GM18517 (cell line): ENCODE results near the gene EIF2A.
A peak's percentile ranks its signal among the peaks of the same experiment; 100 is the strongest.
"Not testable (repeated sequence)": the region's sequence is repeated elsewhere in the genome, so short reads cannot be mapped to it uniquely, and the experiment has no call there.

Source experiments
- ATAC-seq: cut with Tn5 transposase; IDR thresholded peaks from one replicate; pipeline ENCODE4 v1.9.1; 2021; ENCODE audit warnings: mild to moderate bottlenecking, moderate library complexity; ENCODE audit not compliant: unreplicated experiment

EIF2A gene

DNA sequence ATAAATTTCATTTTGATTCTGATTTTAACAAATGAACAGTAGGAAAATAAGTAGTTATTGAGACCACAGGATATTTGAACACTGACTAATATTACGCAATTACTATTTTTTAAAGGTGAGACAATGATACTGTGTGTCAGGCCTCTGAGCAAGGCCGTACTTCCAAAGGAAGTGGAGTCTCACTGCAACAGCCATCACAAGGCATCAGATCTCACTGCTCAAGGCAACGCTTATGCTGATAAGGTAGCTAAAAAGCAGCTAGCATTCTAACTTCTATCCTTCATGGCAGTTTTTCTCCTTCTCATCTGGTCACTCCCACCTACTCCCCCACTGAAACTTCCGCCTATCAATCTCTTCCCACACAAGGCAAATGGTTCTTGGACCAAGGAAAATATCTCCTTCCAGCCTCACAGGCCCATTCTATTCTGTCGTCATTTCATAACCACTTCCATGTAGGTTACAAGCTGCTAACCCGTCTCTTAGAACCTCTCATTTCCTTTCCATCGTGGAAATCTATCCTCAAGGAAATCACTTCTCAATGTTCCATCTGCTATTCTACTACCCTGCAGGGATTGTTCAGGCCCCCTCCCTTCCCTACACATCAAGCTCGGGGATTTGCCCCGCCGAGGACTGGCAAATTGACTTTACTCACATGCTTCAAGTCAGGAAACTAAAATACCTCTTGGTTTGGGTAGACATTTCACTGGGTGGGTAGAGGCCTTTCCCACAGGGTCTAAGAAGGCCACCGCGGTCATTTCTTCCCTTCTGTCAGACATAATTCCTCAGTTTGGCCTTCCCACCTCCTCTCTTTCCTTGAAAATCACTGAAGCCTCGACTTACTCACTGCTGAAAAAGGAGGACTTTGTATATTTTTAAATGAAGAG, 54.3 kb downstream of the EIF2A start:
- ATAC-seq = not testable (repeated sequence)

DNA sequence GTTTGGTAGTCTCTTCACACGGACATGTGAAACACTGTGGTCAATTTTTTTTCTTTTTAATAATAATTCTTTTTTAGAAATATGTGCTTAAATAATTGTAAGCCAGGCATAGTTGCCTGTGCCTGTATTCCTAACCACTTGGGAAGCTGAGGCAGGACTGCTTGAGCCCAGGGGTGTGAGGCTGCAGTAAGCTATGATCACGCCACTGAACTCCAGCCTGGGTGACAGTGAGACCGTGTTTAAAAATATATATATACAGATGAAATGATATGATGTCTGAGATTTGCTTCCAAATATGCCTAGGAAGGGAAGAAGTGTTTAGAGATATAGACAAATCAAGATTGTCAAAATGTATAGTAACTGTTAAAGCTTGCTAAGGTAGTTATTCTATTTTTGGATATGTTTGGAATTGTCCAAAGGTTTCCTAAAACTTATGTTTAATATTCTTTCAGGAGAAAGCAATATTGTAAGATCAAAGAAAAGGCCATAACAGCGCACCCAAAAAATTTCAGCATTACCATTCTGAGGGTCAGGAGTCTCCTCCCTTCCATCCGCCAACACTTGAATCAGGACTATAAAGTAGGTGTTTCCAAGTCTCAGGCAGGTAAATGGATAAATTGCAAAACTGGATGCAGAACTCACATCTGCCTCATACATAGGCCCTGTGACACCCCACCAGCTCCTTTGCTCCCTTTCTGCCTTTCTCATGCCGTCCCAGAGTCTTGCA, 56.0 kb downstream of the EIF2A start:
- ATAC-seq = peak; percentile 9

DNA sequence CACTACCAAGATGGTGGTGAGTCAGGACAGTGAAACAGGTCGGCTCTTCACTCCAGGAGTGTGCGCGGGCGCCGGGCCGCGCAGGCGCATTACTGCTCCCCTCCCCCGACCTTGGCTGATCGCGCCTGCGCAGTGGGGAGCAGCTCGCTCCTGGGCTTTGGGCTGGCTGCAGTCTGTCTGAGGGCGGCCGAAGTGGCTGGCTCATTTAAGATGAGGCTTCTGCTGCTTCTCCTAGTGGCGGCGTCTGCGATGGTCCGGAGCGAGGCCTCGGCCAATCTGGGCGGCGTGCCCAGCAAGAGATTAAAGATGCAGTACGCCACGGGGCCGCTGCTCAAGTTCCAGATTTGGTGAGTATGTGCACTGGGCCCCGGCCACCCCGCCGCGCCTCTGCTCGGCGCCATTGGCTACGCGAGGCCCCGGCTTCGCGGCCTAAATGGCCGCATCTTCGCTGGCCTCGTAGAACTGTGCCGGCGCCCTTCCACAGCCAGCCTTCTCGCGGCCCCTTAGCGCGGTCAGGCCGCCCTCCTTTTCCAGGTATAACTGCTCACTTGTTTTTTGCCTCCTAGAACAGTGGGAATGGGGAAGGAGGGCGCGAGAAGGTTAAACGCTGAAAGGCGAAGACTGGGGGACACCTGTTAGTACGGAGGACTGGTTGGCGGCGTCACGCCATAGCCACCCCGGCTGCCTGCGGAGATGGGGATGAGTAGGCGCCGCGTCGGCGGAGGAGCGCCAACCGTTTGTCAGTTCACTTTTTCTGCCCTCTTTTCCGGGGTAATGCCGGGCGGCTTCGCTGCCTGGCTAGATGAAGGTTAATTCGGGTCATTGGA, 56.8 kb downstream of the EIF2A start, which contains the start of gene SELENOT:
Gene SELENOT (plus strand): TSS at position 169 of the 827 bp plus-strand sequence. CDS start 42 bp downstream, at position 211.
- peak; percentile 57 for ATAC-seq

DNA sequence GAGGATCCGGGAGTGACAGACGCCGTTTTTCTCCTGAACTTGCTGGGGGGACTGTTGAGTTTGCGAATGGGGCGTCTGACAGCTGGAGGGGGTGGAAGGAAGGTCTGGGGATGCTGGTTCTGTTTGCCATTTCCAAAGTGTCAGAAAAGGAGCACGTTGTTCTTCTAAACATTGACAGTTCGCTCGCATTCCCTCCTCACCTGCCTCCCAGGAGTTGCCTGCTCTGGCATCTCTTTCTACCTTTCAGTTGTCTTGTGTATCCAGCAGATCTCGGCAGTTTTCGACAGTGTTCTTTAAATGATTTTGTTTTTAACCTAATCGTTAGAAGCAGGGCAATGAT, 57.4 kb downstream of the EIF2A start:
- no peak for ATAC-seq

DNA sequence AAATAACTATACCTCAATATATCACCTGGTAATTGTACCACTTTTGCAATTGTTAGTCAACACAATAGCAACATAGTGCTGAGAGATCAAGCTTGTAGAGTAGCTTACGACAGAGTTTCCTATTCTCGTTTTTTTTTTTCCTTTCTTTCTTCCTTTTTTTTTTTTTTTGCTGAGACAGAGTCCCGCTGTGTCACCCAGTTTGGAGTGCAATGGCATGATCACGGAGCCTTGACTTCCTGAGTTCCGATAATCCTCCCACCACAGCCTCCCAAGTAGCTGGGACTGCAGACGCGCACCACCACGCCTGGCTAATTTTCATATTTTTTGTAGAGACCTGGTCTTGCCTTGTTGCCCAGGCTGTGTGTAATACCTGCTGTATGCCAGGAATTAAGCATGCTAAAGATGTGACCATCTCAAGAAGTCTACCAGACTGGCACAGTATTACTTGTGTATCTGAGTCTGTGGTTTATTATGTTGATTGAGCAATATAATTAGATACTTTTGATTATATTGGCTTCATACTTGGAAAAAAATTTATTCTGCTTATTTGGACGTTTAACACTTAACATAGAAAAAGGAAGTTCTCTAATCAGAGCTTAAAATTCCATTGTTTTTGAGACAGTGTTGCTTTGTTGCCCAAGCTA, 59.5 kb downstream of the EIF2A start:
- no peak for ATAC-seq

DNA sequence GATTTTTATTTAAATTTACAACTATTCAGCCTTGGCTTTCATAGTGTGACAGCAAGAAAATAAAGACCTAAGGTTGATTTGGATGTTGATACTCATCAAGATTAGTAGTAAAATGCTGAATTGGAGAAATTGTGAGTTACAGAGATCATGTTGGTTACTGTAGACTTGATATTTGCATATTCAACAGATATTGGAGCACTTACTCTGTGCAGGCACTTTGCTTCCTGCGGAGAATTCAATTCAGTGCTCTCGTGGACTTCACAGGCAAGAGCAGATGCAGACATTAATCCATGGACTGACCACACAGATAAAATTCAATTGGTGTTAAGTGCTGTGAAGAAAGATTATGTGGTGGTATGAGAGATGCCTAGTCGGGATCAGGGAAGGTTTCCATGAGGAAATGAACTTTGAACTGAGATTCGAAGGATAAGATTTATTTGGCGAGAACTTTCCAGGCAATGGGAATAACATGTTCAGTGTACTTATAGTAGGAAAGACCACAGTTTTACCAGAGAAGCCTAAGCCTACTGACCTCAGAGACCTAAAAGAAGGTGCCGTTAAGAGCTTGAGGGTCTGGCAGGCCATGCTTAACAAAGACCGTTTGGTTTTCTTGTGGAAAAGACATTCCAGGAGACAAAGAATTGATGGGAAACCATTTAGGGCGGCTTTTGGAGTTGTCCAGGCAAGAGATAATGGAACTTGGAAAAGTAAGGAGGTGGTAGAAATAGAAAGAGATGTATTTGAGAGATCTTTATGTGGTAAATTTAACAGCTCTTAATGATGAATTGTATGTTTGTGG, 60.9 kb downstream of the EIF2A start:
- no peak for ATAC-seq

DNA sequence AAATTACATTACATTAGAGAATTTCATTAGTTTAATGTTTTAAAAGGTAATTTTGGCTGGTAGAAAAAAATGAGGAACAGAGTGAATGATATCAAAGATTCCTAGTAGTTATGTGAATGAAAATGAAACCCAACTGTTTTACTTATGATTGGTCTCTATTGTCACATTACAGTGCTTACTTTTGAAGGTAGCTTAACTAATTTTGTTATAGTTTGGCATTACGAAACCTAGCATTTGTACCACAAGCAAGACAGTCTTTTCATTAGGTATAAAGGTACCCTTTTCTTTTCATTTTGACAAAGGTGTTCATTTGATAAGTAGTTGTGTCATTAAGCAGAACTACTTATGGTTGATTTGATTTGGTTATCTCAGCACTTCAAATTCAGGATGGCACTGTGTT, 63.4 kb downstream of the EIF2A start:
- no peak for ATAC-seq

DNA sequence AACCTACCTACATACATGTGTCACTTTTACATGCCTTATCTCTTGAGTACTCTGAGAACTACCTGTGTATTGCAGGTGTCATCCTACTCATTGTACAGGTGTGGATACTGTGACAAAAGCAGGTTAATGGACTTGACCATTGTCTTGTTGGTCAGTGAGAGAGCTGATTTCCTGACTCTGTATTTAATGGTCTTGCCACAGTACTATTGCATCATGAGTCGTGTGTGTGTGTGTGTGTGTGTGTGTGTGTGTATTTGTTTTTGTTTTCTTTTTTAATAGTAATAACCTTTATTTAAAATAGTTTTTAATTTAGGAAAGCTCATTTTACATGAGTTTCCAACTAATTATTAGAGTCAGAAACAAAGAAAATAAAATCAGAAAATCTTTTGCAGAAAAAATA, 64.2 kb downstream of the EIF2A start:
- ATAC-seq = no peak

DNA sequence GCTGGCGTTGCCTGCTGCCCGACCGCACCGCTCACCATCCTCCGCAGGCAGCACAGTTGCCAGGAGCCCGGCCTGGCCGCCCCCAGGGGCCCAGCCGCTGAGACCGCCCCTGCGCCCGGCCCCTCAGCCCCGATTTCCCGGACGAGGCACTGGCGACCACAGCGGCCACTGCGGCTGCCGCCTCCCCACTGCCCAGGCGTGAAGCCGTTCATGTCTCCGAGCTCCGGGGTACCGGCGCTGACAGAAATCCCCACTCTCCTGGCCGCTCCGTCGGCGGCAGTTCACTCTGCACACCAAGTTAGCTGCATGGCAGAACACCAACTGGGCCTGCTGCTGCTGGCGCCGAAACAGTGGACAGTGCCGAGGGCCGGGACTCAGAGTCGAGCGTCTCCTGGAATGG, 65.1 kb downstream of the EIF2A start:
- ATAC-seq = no peak

DNA sequence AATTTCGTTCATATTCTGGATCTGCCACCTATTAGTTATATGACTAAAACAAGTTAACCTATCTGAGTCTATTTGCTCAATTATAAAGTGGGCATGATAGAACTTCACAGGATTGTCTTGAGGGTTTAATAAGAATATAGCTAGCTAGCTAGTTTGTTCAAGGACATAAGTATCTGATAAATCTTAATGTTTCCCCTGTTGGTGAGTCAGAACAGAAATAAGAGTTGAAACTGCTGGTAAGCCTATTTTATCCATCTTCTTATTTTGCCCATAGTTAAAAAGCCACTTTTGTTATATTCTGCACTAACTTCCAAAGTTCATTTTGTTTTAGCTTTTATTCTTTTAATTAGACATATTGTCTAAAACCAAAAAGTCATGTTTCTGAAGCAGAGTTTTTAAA, 65.9 kb downstream of the EIF2A start:
- no peak for ATAC-seq

DNA sequence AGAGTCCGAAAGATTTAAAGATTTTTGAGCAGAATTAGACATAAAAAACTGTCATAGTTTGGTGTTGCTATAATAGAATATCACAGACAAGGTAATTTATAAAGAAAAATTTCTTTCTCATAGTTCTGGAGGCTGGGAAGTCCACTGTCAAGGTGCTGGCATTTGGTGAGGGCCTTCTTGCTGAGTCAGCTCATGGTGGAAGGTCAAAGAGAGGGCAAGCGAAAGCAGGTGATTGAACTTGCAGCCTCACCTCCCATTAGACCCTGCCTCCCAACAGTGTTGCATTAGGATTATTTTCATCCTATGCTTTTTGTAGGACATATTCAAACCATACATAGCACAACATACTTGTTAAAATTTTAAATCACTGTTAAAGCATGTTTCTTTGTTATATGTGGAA, 66.4 kb downstream of the EIF2A start:
- no peak for ATAC-seq

DNA sequence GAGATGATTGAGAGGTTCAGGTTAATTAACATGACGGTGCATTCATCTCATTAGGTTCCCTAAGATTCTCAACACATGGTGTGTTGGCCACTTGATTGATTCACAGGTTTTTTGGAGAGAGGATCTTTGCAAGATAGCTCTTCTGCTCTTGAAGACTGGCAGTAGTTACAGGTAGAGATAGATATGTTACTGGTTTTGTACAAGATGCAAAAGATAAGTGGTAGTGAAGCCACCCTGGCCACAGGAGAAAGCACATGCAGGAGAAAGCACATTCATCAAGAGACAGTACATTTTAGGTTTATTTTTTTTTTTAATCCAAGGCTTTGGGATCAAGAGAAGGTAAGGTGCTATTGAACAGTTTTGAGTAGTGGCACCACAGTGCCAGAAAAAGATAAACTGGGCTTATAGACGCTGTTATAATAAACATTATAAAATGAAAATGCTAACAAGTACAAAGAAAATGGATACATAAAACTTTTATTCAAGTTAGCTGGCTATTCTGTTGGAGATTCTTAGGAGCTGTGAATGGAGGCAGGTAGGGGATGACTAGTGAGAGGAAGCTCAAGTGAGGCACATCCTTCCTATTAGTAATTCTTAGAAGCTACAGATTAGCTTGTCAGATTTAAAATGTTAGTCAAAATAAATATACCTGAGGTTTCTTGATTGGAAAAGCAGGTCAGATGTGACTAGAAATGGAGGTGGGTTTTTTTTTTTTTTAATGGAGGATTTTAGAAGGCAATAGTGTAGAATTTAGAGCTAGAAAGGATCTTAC, 67.3 kb downstream of the EIF2A start:
- ATAC-seq = no peak

DNA sequence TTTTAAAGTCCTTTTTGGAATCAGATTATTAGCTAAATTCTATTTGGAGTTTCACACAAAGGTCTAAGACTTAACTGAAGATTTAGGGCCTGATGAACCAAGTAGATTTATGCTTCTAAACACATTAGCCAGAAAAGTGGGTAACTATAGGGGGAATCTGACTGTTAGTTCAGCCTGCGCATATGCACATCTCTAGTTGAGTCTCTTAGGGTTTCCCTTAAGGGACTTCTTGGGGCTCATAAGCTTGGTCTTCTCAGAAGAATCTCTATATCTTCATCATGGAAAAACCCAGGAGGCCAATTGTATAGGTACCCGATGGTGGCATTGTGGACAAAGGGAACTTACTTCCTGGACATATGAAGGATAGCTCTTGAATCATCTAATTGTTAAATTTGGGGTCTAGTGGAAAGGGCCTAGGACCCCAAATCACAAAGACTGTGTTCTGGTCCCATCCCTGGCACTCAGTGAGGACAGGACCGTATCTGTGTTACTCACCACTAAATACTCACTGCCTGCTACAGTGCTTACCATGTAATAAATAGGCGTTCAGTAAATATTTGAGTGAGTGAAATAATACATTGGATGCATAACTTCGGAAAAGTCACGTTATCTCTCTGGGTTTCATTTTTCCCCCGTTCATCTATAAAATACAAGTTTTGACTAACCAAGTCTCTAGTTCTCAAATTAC, 73.6 kb downstream of the EIF2A start:
- no peak for ATAC-seq

DNA sequence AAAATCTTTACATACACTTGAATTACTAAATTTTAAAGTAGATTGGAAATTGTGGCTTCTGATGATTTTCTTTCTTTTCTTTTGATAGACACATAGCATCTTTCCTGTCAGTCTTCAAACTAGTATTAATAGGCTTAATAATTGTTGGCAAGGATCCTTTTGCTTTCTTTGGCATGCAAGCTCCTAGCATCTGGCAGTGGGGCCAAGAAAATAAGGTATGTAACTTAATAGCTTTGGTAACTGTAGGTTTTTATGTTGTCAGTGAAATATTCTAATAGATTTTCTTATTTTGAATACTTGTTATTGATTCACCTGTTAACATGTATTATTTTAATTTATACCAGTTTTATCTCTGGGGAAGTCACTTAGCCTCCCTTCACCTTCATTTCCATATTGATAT, 76.4 kb downstream of the EIF2A start:
- not testable (repeated sequence) for ATAC-seq

DNA sequence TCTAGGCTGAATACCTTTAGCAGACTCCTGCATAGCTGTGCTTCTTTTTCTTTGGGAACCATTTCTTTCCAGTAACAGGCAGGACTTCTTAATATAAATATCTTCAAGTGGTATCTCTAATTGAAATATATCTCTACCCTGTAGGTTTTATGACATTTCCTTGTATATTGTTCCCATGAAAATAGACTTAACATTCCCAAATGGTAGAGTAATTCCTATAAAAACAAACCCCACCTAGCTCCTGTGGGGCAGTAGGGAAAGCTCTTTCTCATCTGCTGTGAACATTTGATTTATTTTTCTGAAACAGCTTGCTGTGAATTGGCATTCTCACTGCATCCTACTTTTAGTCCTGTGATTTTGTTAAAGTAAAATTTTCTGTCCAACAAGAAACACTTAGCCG, 77.4 kb downstream of the EIF2A start:
- no peak for ATAC-seq

DNA sequence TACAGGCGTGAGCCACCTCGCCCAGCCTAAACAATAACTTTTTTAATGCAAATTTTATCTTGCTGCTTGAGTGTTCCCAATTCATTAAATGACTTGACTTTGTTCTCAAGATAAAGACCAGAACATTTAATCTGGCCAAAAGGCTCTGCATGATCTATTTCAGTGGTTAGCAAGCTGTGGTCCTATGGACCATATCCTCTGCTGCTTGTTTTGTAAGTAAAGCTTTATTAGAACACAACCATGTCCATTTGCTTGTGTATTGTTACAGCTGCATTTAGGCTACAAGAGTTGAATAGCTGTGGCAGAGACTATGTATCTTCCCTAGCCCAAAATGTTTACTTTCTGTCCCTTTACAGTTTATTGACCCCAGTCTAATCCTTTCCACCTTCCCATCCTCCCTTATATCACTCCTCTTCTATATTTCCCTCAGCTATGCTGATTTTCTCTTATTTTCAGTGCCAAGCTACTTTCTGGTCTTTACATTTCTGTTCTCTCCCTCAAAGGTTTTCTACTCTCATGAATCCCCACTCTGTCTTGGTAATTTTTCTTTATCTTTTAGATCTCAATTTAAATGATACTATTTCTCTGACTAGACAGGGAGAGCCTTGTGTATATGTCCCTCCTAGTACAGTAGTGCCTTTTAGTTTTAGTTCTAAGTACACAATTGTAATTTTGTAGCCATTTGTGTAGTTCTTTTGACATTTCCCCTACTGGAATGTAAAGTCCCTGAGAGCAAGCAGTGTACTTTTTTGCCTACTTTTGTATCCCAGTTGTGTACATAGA, 79.8 kb downstream of the EIF2A start:
- ATAC-seq = no peak

DNA sequence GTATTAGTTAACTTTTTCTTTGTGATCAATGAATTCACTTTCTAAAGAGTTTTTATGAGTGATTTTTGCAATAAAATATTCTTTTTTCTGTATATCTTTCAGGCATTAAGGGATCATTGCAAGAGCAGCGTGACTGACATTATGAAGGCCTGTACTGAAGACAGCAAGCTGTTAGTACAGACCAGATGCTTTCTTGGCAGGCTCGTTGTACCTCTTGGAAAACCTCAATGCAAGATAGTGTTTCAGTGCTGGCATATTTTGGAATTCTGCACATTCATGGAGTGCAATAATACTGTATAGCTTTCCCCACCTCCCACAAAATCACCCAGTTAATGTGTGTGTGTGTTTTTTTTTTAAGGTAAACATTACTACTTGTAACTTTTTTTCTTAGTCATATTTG, 81.0 kb downstream of the EIF2A start:
- no peak for ATAC-seq
